SK-N-DZ (cell line): ENCODE data around the gene KIFC1. TPM values are rescaled to one million over a fixed set of nuclear protein-coding genes. Genes with fewer than 3 reads are reported as not detected.
"Not testable (repeated sequence)": the region's sequence is repeated elsewhere in the genome, so short reads cannot be mapped to it uniquely, and the experiment has no call there.

Experiments used
- DNase-seq: peaks from one replicate; pipeline ENCODE4 v3.0.0-alpha.2; 2015; ENCODE audit warnings: low spot score
- polyA plus RNA-seq, 2 experiments: library from polyadenylated mRNA; depleted of rRNA; stranded (reverse); fragments of >200 nt; gene quantifications; 2 replicates each; pipeline ENCODE4 v1.2.3, GENCODE V29; 2014

The KIFC1 gene, protein sequence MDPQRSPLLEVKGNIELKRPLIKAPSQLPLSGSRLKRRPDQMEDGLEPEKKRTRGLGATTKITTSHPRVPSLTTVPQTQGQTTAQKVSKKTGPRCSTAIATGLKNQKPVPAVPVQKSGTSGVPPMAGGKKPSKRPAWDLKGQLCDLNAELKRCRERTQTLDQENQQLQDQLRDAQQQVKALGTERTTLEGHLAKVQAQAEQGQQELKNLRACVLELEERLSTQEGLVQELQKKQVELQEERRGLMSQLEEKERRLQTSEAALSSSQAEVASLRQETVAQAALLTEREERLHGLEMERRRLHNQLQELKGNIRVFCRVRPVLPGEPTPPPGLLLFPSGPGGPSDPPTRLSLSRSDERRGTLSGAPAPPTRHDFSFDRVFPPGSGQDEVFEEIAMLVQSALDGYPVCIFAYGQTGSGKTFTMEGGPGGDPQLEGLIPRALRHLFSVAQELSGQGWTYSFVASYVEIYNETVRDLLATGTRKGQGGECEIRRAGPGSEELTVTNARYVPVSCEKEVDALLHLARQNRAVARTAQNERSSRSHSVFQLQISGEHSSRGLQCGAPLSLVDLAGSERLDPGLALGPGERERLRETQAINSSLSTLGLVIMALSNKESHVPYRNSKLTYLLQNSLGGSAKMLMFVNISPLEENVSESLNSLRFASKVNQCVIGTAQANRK
- 130 and 153 TPM in 2 replicates for polyA plus RNA-seq (2014; cell fraction: cytosol; rRNA removed)
- 192 and 214 TPM in 2 replicates for polyA plus RNA-seq (2014; cell fraction: nucleus; rRNA removed)

DNA sequence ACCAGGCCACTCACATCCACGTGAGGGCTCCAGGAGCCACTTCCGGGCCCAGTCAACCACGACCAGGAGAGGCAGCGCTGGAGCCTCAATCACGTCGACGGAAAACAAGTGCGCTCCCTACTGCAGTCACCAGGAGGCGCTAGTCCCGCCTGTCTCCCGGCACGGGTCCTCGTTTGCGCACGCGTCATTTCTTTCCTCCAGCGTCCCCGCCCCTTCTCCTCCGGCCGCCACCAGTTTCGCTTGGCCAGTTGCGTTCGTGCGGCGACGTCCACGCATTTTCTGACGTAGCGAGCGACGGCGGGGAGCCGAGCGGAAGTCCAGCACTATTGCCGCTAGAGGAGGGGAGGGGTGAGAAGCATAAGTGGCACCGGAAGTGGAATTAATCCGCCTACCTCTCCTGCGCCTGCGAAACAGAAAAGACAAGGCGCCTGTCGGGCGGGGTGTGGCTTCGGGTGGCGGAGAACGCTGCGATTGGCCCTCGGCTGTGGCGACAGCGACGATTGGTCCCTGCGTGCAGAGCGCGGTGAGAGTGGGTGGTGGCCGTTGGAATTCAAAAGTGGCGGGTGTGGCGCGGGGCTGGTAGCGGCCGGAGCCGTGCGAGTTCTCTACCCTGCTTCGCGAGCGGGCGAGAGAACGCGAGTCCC is at the start of gene KIFC1:
Gene KIFC1 (plus strand): TSS at position 546 of the 644 bp plus-strand sequence. CDS start 163 bp downstream, outside the sequence.
- peak; percentile 100 for DNase-seq

GRCh38 chr6:33343606-33343952 is 48.0 kb upstream of the KIFC1 start:
- not testable (repeated sequence) for DNase-seq

DNA sequence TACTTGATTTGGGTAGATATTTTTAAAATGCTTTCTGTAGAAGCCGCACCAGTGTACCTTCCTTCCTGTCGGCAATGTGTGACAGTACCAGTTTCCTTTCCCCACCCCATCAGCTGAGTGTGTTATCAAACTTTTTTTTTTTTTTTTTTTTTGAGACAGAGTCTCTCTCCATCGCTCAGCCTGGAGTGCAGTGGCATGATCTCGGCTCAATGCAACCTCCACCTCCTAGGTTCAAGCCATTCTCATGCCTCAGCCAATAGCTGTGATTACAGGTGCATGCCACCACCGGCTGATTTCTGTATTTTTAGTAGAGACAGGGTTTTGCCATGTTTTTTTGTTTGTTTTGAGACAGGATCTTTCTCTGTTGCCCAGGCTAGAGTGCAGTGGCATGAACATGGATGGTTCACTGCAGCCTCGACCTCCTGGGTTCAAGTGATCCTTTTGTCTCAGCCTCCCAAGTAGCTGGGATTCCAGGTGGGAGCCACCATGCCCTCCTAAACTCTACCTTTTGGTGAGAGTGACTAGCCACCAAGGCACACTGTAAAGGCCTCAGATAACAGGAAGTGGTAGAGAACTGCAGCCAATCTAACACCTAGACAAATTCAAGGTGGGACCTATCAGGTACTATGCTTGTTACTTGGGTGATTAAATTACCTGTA is 47.5 kb upstream of the KIFC1 start:
- DNase-seq = no peak

GRCh38 chr6:33344701-33345697 is 46.6 kb upstream of the KIFC1 start:
- DNase-seq = peak; percentile 78

GRCh38 chr6:33346972-33347371 is 44.7 kb upstream of the KIFC1 start:
- not testable (repeated sequence) for DNase-seq

GRCh38 chr6:33347816-33348215 is 43.8 kb upstream of the KIFC1 start:
- no peak for DNase-seq

GRCh38 chr6:33355860-33356259 is 35.8 kb upstream of the KIFC1 start:
- not testable (repeated sequence) for DNase-seq

GRCh38 chr6:33356295-33356694 is 35.3 kb upstream of the KIFC1 start:
- DNase-seq = no peak

GRCh38 chr6:33357160-33357871 is 34.3 kb upstream of the KIFC1 start:
- DNase-seq = peak; percentile 52

- no peak for DNase-seq
Observed at GRCh38 chr6:33359331-33359730, 32.3 kb upstream of the KIFC1 start.

GRCh38 chr6:33363486-33363885 is 28.1 kb upstream of the KIFC1 start:
- not testable (repeated sequence) for DNase-seq

GRCh38 chr6:33364475-33365205 is 27.0 kb upstream of the KIFC1 start:
- DNase-seq = peak; percentile 66

DNA sequence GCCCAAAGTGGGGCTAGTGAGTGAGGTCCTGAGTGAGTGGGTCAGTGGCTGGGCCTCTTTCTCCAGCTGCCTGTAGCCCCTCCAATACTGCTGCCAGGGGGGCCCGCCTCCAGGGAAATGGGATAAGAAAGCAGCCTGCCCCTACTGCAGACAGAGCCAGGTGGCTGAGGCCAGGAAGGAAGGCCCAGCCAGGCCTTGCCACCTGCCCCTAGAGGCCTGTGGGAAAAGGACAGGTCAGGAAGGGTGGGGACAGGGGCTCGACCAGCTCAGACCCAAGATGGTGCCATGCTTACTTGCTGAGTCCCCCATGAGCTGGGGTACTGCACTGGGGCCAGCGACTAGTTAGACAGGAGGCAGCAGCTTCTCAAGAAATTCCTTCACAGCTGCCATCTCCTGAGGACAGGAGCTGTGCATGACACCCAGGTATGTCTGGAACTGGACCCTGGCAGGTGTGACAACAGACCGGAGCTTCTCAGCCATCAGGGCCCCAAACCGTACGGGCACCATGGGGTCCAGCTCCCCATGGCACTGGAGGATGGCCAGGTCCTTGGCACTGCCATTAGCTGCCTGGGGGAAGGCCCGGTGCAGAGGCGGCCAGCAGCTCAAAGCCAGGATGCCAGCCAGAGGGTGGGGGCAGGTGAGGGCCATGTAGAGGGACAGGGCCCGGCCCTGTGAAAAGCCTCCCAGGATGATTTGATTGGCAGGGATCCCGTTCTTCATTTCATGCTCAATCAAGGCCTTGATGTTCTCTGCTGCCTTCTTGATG is 26.2 kb upstream of the KIFC1 start:
- peak; percentile 38 for DNase-seq

- DNase-seq = no peak
Observed at GRCh38 chr6:33367009-33367714, 24.5 kb upstream of the KIFC1 start.

- not testable (repeated sequence) for DNase-seq
Observed at GRCh38 chr6:33367715-33368025, 24.0 kb upstream of the KIFC1 start.

DNA sequence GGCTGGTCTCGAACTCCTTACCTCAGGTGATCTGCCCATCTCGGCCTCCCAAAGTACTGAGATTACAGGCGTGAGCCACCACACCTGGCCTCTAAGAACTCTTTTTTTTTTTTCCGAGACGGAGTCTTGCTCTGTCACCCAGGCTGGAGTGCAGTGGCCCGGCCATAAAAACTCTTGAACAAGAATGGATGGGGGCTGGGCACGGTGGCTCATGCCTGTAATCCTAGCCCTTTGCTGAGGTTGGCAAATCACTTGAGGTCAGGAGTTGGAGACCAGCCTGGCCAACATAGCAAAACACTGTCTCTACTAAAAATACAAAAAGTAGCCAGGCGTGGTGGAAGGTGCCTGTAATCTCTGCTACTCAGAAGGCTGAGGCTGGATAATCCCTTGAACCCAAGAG is 19.7 kb upstream of the KIFC1 start:
- DNase-seq = not testable (repeated sequence)

DNA sequence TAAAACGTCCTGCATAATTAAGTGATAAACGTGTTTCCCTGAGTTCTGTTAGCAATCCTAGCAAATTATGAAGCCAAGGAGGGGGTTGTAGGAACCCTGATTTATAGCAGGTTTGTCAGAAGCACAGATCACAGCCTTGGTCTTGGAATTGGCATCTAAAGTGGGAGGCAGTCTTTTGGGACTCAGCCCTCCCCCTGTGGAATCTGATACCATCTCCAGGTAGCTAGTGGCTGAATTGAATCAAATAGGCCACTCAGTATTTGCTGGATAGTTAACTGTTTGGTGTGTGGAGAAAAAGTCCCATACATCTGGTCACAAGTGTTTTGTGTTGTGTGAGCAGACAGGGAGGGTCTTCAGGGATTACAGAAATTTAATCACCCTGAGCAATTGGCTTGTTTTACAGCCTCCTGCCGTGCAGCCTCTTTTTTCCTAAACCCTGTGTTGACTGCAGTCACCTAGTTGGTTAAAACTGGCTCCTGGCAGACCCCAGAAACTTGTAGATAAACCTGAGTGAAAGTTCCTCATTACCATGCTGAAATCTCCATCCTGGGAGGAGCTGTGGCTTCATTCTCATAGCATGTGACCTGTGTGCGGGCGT is 19.0 kb upstream of the KIFC1 start:
- DNase-seq = peak; percentile 54
